Natural killer cell (primary cell): ENCODE measurements around the gene RASL10A. TPM values are rescaled to one million over a fixed set of nuclear protein-coding genes. Genes with fewer than 3 reads are reported as not detected.
A peak's percentile ranks its signal among the peaks of the same experiment; 100 is the strongest.

Experiments used
- ATAC-seq, 3 donors: fragments of 150-1000 bp in 2 of 3; fragments of 200-7000 bp in 1 of 3; cut with Tn5 transposase; 1 replicate in 1 of 3; 2 replicates in 2 of 3; pipeline ENCODE4 v1.10.0; 2021; ENCODE audit warnings: mild to moderate bottlenecking in 2 of 3, moderate library complexity in 2 of 3
- DNase-seq, 2 donors: peaks; one replicate each; pipeline versions ENCODE4 v3.0.0 to v3.0.0-alpha.2; 2013 to 2021; ENCODE audit warnings: mixed read lengths in 1 of 2
- H3K27ac ChIP-seq: one replicate; pipeline ENCODE4 v1.5.1; 2013; ENCODE audit warnings: mild to moderate bottlenecking, low read length
- H3K27me3 ChIP-seq: one replicate; pipeline ENCODE4 v1.6.1; 2013; ENCODE audit warnings: low read length; ENCODE audit not compliant: control insufficient read depth, insufficient read depth
- H3K36me3 ChIP-seq: one replicate; pipeline ENCODE4 v1.6.1; 2013; ENCODE audit warnings: low read length; ENCODE audit not compliant: control insufficient read depth, insufficient read depth
- H3K4me1 ChIP-seq: one replicate; pipeline ENCODE4 v1.6.1; 2013; ENCODE audit warnings: low read length; ENCODE audit not compliant: control insufficient read depth, insufficient read depth
- H3K4me3 ChIP-seq: one replicate; pipeline ENCODE4 v1.5.1; 2013; ENCODE audit warnings: low read length
- H3K9me3 ChIP-seq: one replicate; pipeline ENCODE4 v1.6.1; 2013; ENCODE audit warnings: low read length; ENCODE audit not compliant: control insufficient read depth, insufficient read depth
- H3K27ac Mint-ChIP-seq, 2 donors: one replicate each; pipeline ENCODE4 v1.8.0; 2022; ENCODE audit warnings: mild to moderate bottlenecking in 2 of 2, mixed read lengths in 2 of 2, moderate library complexity in 1 of 2
- H3K27me3 Mint-ChIP-seq, 2 donors: one replicate each; pipeline ENCODE4 v1.8.0; 2022; ENCODE audit warnings: low read depth in 2 of 2, mixed read lengths in 2 of 2
- H3K36me3 Mint-ChIP-seq: one replicate; pipeline ENCODE4 v1.8.0; 2022; ENCODE audit warnings: mixed read lengths
- H3K4me1 Mint-ChIP-seq, 2 donors: one replicate each; pipeline ENCODE4 v1.8.0; 2022; ENCODE audit warnings: mixed read lengths in 2 of 2
- H3K4me3 Mint-ChIP-seq: one replicate; pipeline ENCODE4 v1.8.0; 2022; ENCODE audit warnings: mild to moderate bottlenecking, moderate library complexity, mixed read lengths
- H3K9me3 Mint-ChIP-seq, 2 donors: one replicate each; pipeline ENCODE4 v1.8.0; 2022; ENCODE audit warnings: mixed read lengths in 2 of 2
- WGBS: methylation state at CpG from one replicate; pipeline ENCODE4 v1.1.7; 2013; ENCODE audit warnings: missing lambda C conversion rate; ENCODE audit not compliant: insufficient coverage; 5-methylcytosine and 5-hydroxymethylcytosine counted together
- intact Hi-C: fragments of 100-400 bp; cut with micrococcal nuclease; formaldehyde crosslinking; loops from one replicate; pipeline ENCODE4 v1.14.2; 2022
- total RNA-seq, 4 donors: library from RNA; stranded (reverse); fragments of 120-200 nt in 1 of 4; gene quantifications; one replicate each; pipeline versions ENCODE4 v1.2.3 to v1.2.4, GENCODE V29; 2013 to 2022
- TF ChIP-seq, protein P1 (sequence below): fragments of 200-600 bp; IDR thresholded peaks from one replicate; pipeline ENCODE4 v1.8.0; 2022; ENCODE audit warnings: antibody characterized with exemption

RASL10A gene
- total RNA-seq, 3 donors from 2014 or later (not counting 1 experiment from before 2014, with no cell fraction given), result 0.20 to 0.28 TPM; not detected in 1

DNA sequence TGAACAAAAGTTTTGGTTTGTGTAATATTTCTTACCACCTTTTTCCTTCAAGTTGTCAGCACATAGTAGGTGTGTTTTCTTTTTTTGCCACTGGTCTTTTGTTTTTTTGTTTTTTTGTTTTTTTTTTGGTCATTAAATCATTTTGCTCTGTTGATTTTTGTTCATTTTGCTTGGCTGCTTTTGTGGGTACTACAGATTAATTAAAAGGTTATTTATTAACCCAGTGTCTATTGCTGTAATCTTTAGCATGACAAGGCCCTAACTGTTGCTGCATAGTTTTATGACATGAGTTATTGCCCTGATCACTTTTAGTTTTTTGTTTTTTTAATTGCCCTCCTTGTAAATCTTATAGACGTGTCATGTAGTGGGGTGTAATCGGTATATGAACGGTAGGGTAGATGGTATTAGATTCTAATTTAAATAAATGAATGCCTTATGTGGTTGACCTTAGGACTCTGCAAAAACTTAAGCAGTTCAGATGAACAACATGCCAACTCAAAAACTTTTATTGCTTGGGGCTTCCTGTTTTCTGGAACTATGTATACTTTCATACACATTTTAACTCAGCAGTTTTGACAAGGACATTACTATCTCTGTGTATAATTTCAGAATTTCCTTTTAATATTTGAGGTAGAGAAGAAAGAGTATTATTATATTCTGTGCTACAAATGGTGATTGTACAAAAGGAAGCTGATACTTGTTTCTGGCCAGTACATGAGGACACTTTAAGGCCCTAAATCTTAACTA is 39.5 kb downstream of the RASL10A start:
- H3K4me3 Mint-ChIP-seq, result no peak overlapping the region
- no peak overlapping the region for H3K4me3 ChIP-seq
- intact Hi-C loops, result no loop called here
- ATAC-seq, result no peak
- H3K27ac ChIP-seq, result no peak overlapping the region
- TF ChIP-seq, protein P1, sequence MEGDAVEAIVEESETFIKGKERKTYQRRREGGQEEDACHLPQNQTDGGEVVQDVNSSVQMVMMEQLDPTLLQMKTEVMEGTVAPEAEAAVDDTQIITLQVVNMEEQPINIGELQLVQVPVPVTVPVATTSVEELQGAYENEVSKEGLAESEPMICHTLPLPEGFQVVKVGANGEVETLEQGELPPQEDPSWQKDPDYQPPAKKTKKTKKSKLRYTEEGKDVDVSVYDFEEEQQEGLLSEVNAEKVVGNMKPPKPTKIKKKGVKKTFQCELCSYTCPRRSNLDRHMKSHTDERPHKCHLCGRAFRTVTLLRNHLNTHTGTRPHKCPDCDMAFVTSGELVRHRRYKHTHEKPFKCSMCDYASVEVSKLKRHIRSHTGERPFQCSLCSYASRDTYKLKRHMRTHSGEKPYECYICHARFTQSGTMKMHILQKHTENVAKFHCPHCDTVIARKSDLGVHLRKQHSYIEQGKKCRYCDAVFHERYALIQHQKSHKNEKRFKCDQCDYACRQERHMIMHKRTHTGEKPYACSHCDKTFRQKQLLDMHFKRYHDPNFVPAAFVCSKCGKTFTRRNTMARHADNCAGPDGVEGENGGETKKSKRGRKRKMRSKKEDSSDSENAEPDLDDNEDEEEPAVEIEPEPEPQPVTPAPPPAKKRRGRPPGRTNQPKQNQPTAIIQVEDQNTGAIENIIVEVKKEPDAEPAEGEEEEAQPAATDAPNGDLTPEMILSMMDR, result no peak
- no peaks in the 10 kb centered on the region for H3K27me3 ChIP-seq
- peaks cover 81 to 84% of the 10 kb centered on the region in 2 donors for H3K4me1 Mint-ChIP-seq
- H3K9me3 ChIP-seq, result no peaks in the 10 kb centered on the region
- H3K9me3 Mint-ChIP-seq, result no peaks in the 10 kb centered on the region
- peak overlapping the region; percentile 50 to 53 for H3K27ac Mint-ChIP-seq
- 76% methylated on average over 3 of the region's 3 CpGs for WGBS
- H3K27me3 Mint-ChIP-seq, result no peaks in the 10 kb centered on the region
- peaks cover 11% of the 10 kb centered on the region for H3K36me3 Mint-ChIP-seq
- H3K36me3 ChIP-seq, result peaks cover 79% of the 10 kb centered on the region
- no peak for DNase-seq
- peaks cover 9% of the 10 kb centered on the region for H3K4me1 ChIP-seq

DNA sequence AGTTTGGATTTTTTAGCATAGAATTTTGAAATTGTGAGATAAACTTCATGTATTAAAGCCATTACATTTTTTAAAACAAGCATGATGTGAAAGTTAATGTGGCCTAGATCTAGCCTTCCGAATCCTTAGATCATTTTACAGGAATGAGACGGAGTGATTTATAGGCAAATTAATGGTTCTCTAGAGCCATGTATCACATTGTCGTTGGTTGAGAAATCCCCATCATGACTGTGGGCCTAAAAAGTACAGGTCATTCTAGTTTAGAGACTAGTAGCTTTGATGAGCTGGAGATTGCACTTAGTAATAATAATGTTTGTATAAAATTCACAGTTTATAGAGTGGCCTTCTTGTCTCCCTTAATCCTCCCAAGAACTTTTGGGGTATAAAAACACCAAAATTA is 40.3 kb downstream of the RASL10A start:
- H3K36me3 Mint-ChIP-seq, result peaks cover 11% of the 10 kb centered on the region
- intact Hi-C loops, result no loop called here
- H3K27me3 Mint-ChIP-seq, result no peaks in the 10 kb centered on the region
- Histone ChIP-seq H3K27me3 (no peaks in the 10 kb centered on the region), H3K4me1 (peaks cover 13% of the 10 kb centered on the region), H3K9me3 (no peaks in the 10 kb centered on the region), H3K36me3 (peaks cover 74% of the 10 kb centered on the region), H3K4me3 (no peak overlapping the region), H3K27ac (no peak overlapping the region)
- DNase-seq, result no peak
- H3K9me3 Mint-ChIP-seq, result no peaks in the 10 kb centered on the region
- TF ChIP-seq, protein P1, result no peak
- H3K4me1 Mint-ChIP-seq, result peaks cover 85 to 87% of the 10 kb centered on the region in 2 donors
- peak overlapping the region; percentile 46 to 53 for H3K27ac Mint-ChIP-seq
- no peak overlapping the region for H3K4me3 Mint-ChIP-seq
- no peak for ATAC-seq
- 87% methylated on average over 3 of the region's 3 CpGs for WGBS

DNA sequence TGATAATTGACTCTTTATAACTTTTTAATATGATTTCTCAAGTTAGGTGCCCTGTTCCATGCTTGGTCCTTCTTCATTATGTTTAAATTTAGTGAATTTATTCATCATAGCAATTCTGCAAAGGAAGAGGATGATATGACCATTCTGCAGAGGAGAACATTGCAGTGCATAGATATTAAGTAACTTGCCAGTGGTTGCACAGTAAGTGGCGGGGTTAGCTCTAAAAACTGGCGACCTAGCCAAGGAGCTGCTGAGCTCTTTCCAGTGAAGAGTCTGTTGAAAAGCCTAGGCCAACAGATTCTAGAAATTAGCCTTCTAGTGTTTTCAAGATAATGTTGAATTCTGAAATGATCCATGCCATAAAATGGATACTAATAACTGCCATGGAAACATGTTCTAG is 42.9 kb downstream of the RASL10A start:
- Mint-ChIP-seq H3K4me1 (peaks cover 88 to 91% of the 10 kb centered on the region in 2 donors), H3K27ac (peak overlapping the region in 1 of 2 donors; percentile 99), H3K27me3 (no peaks in the 10 kb centered on the region), H3K4me3 (no peak overlapping the region), H3K36me3 (peaks cover 18% of the 10 kb centered on the region), H3K9me3 (no peaks in the 10 kb centered on the region)
- 91% methylated on average over 2 of the region's 2 CpGs for WGBS
- DNase-seq, result no peak
- Histone ChIP-seq H3K4me1 (peaks cover 26% of the 10 kb centered on the region), H3K36me3 (peaks cover 51% of the 10 kb centered on the region), H3K27me3 (no peaks in the 10 kb centered on the region), H3K9me3 (no peaks in the 10 kb centered on the region), H3K4me3 (no peak overlapping the region), H3K27ac (no peak overlapping the region)
- intact Hi-C loops, result no loop called here
- ATAC-seq, result no peak
- TF ChIP-seq, protein P1, result no peak
